ENCODE results near the gene PGS1.

Gene PGS1

DNA sequence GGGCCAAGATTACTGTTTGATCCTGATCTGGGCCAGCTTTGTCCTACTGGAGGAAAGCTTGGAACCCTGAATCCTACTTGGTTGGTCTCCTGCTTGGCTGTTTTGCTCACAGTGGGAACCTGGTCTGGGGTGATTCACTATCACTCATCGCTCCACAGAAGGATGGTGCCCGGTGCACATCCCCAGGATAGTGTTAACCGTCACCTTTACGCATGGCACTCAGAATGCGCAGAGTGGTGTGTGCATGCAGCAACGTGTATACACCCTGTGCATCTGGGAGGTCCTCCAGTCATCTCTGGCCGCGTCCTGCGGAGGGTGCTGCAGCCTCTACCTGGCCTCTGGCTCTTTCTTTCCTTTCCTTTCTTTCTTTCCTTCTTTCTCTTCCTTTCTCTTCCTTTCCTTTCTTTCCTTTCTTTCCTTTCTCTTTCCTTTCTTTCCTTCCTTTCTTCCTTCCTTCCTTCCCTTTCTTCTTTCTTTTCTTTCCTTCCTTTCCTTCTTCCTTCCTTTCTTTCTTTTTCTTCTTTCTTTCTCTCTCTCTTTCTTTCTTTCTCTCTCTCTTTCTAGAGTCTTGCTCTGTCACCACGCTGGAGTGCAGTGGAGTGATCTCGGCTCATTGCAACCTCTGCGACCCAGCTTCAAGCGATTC lies 31.7 kb upstream of the PGS1 start:
- no peak for DNase-seq (ENCODE audit: low read depth in 2 of 2)

GRCh38 chr17:78347453-78347852 lies 31.0 kb upstream of the PGS1 start:
- no peak for DNase-seq (ENCODE audit: low read depth in 2 of 2)

DNA sequence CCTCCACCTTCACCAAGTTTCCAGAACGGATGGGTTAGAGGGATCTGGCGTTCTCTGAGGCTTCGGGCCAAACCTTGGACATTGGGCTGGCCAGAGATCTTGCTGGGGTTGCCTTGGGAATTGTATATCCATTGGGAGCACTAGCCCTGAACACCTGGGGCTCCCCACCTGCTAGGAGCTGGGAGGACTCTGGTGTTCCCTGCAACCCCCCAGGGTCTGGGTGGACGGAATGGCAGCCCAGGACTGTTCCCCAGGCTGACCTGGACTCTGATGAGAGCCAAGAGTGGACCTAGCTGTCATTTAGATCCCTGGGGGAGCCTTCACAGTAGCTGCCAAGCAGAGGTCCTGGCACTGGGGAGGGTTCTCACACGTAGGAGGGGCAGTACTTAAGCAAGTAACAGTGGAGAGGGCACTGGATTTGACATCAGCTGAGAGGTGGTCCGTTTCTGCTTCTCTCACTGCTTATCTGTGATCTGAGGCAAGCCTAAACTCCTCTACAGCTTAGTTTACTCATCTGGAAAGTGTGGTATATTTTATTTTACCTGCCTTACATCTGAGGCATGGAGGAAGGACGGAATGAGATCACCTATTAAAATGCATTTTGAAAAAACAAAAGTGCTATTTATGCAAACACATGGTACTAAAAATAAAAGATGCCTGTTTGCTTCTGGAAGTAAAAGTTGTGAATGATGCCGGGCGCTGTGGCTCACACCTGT lies 30.2 kb upstream of the PGS1 start:
- no peak for DNase-seq (ENCODE audit: low read depth in 2 of 2)

DNA sequence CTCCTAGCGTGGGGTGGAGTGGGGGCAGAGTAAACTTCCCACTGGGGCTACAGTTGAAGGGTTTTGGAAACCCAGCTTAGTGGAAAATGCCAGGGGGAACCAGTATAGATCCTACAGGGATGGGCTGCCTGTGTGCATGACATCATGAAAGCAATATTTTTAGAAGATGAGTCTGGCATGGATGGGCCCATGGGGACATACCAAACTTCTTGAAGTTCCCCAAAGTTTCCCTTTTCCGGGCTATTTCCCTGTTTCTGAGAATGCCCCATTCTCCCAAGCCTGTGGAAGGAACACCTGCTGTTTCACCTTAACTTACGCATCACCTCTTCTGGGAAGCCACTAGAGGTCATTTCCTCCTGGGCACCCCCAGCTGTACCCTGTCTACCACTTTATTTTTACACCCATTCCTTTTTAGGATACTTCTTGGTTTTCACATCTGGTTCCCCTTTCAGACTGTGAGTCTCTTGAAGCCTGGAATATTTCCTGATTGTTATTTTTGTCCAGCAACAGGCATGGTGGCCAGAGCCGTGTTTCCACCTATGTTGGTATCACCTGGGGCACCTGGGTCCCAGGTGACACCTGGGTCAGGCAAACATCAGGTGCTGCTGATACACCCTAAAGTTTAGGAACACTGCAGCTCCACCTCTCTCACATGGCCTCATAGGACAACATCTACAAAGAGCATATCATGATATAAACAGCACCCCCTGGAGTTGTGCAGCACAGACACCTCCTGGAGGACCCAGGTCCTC lies 28.4 kb upstream of the PGS1 start:
- no peak for DNase-seq (ENCODE audit: low read depth in 2 of 2)

DNA sequence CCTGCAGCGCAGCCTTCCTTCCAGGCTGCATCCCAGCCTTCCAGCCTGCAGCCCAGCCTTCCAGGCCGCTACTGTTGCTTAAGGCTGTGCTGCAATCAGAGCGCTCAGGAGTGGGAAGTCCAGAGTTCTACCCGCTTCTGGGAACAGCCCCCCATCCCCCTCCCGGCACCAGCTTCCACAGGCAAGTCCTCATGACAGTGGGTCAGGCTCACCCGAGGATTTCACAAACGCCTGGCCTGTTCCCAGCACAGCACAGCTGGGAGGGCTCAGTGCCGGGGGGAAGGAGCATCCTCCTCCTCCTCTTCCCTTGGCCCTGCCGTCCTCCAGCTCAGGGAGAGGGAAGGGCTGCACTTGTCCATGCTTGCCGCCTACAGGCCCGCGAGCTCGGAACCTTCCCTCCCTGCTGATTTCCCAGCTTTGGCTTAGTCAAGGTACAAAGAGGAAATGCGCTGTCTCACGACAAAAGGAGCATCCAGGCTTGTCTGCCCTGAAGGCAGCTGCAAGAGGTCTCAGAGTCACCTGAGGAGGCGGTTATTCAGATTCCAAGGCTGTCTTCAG lies 26.9 kb upstream of the PGS1 start:
- DNase-seq (ENCODE audit: low read depth in 2 of 2), result no peak

- DNase-seq (ENCODE audit: low read depth in 2 of 2), result no peak
Observed at GRCh38 chr17:78353834-78354233, 24.6 kb upstream of the PGS1 start.

GRCh38 chr17:78355045-78355641 lies 23.3 kb upstream of the PGS1 start:
- no peak for DNase-seq (ENCODE audit: low read depth in 2 of 2)

GRCh38 chr17:78355701-78356100 lies 22.7 kb upstream of the PGS1 start:
- no peak for DNase-seq (ENCODE audit: low read depth in 2 of 2)

GRCh38 chr17:78356101-78356713 lies 22.2 kb upstream of the PGS1 start:
- DNase-seq (ENCODE audit: low read depth in 2 of 2), result peak; percentile 85 to 93

DNA sequence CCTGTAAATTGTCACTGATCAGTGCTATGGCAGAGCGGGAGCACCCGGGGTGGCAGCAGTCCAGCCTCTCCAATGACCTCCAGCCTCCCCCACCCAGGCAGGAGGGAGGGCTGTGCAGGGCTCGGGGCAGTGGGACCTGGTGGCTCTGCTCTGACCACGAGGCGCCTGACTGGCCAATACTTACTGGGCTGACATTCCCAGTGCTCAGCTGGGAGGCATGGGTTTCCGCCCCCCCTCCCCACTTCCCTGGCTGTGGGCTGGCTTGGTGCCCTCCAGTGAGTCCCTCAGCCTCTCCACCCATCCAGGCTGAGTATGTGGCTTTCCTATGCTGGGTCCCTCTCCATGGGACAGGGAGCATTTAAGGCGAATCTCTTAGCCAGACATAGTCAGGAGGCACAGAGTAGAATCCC lies 21.3 kb upstream of the PGS1 start:
- DNase-seq (ENCODE audit: low read depth in 2 of 2), result no peak

DNA sequence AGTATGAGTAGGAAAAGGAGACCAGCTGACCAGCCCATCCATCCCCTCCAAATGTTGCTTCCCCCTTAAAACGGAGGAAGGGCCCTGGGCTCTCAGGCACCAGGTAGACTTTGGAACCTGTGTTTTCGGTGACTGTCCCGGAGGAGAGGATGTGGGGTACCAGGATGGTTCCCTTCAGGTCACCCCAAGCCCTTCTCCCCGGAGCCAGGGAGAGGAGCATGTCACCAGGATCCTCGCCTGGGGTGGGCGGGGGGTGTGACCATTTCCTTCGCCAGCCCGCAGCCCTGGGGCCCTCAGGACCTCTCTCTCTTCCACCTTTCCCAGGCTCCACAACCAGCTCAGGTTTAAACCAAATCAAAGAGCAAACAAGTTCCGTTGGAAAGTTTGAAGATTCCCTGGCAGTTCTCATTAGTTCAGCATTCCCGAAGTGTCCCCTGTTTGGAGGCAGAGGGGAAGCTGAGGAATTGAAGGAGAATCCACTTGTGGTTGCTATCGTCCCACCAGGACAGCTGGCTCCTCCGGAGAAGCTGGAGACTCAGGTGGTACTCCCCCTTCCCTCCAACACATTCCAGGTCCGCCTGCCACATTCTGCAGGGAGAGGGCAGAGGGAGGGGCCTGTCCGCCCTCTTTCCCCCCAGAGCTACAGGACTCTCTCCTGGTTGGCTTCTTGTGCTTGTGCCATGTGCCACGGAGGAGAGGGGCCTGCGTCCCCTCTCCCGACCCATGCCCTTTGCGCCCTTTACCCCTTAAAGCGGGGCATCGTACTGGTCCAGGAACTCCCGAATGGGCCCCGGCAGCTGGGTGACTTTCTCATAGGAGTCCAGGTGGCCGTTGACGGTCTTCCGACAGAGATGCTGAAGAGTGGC lies 20.5 kb upstream of the PGS1 start:
- DNase-seq (ENCODE audit: low read depth in 2 of 2), result no peak

DNA sequence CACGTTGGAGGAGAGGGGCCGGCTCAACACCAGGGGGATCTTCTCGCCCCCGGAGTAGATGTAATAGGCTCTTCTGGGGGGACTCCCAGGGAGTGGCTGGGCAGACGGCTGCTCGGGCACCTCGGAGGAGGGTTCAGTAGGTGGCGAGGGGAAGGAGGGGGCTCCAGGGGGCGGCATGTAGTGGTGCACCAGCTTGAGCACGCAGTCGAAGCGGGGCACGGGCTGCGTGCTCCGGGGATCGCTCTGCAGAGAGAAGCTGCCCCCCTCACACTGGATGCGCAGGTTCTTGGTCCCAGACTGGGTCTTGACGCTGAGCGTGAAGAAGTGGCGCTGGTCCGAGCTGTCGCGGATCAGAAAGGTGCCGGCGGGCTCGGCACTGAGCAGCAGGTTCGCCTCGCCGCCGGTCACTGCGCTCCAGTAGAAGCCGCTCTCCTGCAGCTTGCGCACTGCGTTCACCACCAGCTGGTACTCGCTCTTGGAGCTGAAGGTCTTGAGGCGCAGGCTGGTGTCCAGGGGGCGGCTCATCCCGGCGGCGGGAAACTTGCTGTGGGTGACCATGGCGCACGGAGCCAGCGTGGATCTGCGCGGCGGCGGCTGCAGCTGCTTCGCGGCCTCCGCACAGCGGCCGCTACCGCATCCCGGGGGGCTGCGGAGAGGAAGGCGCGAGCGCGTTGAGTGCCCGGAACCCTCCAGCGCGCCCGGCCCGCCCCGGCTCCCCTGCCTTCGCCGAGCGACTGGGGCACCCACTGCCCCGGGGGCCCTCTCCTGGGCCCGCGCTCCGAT lies 19.7 kb upstream of the PGS1 start:
- no peak for DNase-seq (ENCODE audit: low read depth in 2 of 2)

DNA sequence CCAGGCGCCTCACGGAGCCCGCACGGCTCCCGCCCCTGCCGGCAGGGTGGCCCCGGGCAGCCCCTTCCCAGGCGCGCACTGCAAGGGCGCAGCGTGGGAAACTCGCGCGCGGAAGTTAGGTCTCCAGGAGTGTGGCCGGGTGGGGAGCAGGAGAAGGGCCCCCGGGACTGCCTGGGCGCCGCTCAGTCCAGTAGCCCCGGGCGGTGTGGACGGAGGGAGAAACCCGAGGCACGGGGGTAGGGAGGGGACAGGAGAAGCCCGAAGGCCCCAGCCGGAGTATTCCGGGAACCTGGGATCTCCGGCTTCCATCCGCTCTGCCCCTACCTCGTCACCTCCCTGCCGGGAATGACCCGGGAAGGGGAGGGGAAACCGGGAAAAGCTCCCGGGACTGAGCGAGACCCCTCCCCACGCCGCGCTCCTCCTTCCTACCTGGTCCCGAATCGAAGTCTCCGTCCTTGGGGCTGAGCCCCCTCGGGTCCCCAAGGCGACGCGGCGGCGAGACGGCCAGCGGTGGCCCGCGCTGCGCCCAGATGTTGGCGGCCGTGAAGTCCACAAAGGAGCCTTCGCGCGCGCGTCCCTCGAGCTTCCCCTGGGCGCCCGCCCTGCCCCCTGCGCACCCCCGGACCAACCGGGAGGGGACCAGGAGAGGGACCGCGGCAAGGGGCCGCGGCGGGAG lies 19.0 kb upstream of the PGS1 start:
- no peak for DNase-seq (ENCODE audit: low read depth in 2 of 2)

- peak; percentile 93 to 97 for DNase-seq (ENCODE audit: low read depth in 2 of 2)
Observed at GRCh38 chr17:78359997-78360370, 18.5 kb upstream of the PGS1 start, which contains the start of gene SOCS3. TSS of gene SOCS3 (minus strand) at chr17:78360077. CDS start at chr17:78359095, 982 bp downstream.

- DNase-seq (ENCODE audit: low read depth in 2 of 2), result peak; percentile 81 to 82
Observed at GRCh38 chr17:78360371-78361224, 17.9 kb upstream of the PGS1 start.

DNA sequence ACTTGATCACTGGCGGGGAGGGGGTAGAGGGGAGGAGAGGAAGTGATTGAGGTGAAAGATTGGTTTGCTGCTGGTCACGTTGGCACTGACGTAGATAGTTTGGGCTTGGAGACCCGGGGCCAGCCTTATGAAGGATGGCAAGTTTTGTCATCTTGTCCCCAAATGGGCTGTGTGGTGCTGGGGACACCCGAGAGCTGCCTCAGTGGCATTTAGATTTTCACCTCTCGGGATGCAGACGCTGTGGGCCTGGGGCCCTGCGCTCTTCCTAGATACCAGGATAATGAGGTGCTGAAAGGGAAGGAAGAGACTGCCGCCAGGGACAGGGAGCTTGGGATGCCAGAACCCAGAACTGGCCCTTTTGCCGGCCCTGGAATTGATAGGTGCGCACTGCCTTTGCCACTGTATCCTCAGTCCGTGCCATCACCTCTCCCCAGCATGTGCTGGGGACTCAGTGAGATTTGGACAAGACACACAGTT lies 17.2 kb upstream of the PGS1 start:
- no peak for DNase-seq (ENCODE audit: low read depth in 2 of 2)

DNA sequence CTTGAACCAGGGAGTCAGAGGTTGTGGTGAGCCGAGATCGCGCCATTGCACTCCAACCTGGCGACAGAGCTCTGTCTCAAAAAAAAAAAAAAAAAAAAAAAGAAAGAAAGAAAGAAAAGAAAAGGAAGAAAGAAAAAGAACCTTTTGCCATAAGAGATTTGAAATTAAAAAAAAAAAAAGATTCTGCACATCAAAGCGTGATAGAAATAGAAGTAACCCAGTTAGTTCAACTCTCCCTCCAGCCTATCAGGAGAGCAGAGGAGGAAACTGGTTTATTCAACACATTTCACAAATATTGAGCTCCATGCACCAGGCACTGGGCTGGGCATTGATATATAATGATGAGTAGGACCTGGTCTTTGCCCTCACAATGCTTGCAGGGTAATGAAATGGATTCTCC lies 16.2 kb upstream of the PGS1 start:
- DNase-seq (ENCODE audit: low read depth in 2 of 2), result no peak

DNA sequence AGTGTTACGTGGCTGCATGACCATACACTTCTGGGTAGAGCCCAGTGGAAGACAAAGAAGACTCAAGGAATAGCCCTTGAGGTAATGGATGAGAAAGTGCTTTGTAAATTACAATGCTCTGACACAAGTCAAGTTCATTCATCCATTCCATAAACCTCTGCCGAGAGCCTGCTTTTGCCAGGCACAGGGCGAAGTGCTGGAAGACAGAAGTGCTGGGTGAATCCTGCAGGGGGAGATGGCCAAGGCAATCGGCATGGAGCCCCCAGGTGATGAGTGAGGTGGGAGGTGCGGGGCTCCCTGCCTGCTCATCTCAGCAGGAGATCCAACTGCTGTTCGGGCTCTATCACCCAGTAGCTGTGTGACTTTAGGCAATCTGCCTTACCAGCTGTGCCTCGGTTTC lies 15.8 kb upstream of the PGS1 start:
- no peak for DNase-seq (ENCODE audit: low read depth in 2 of 2)
